Neuronal stem cell (in vitro differentiated cells): ENCODE data around the gene ZNF728.
"Not testable (repeated sequence)": the region's sequence is repeated elsewhere in the genome, so short reads cannot be mapped to it uniquely, and the experiment has no call there.

Experiments
- DNase-seq: peaks from one replicate; pipeline ENCODE4 v3.0.0-alpha.2; 2013; ENCODE audit warnings: low spot score
- H2AFZ ChIP-seq: one replicate; pipeline ENCODE4 v1.6.1; 2013; ENCODE audit warnings: mild to moderate bottlenecking, low read length, inconsistent platforms
- H2AK5ac ChIP-seq: 2 replicates; pipeline ENCODE4 v1.6.1; 2013; ENCODE audit warnings: low read depth, mild to moderate bottlenecking, inconsistent platforms, low read length, moderate library complexity, mixed read lengths
- H2BK120ac ChIP-seq: 2 replicates; pipeline ENCODE4 v1.6.1; 2013; ENCODE audit warnings: low read depth, mild to moderate bottlenecking, inconsistent platforms, low read length, moderate library complexity, mixed read lengths
- H2BK12ac ChIP-seq: one replicate; pipeline ENCODE4 v1.6.1; 2013; ENCODE audit warnings: low read length, inconsistent platforms
- H2BK15ac ChIP-seq: 2 replicates; pipeline ENCODE4 v1.6.1; 2013; ENCODE audit warnings: mild to moderate bottlenecking, low read length, inconsistent platforms, mixed read lengths
- H2BK5ac ChIP-seq: one replicate; pipeline ENCODE4 v1.6.1; 2013; ENCODE audit warnings: inconsistent platforms, mild to moderate bottlenecking, low read length, moderate library complexity
- H3K14ac ChIP-seq: one replicate; pipeline ENCODE4 v1.6.1; 2013; ENCODE audit warnings: low read length, inconsistent platforms
- H3K18ac ChIP-seq: 2 replicates; pipeline ENCODE4 v1.6.1; 2013; ENCODE audit warnings: low read length, inconsistent platforms
- H3K23ac ChIP-seq: 2 replicates; pipeline ENCODE4 v1.6.1; 2013; ENCODE audit warnings: low read depth, mild to moderate bottlenecking, mixed read lengths, low read length, inconsistent platforms; ENCODE audit not compliant: poor library complexity
- H3K27ac ChIP-seq: replicated peaks from 3 replicates; pipeline ENCODE4 v1.5.1; 2013; ENCODE audit warnings: low read length, inconsistent platforms
- H3K27me3 ChIP-seq, 3 experiments: 2 replicates each; pipeline ENCODE4 v1.6.1; 2013; ENCODE audit warnings: low read length in 3 of 3, mild to moderate bottlenecking in 2 of 3, inconsistent platforms in 1 of 3, low read depth in 1 of 3, mixed read lengths in 1 of 3, moderate library complexity in 1 of 3; ENCODE audit not compliant: control insufficient read depth in 3 of 3, insufficient read depth in 3 of 3
- H3K36me3 ChIP-seq, 2 donors: replicated peaks in 1 of 2; 2 replicates each; pipeline ENCODE4 v1.6.1; 2013; ENCODE audit warnings: low read length in 2 of 2; ENCODE audit not compliant: control insufficient read depth in 2 of 2, insufficient read depth in 2 of 2
- H3K4ac ChIP-seq: 2 replicates; pipeline ENCODE4 v1.6.1; 2013; ENCODE audit warnings: inconsistent platforms, mild to moderate bottlenecking, low read length, moderate library complexity
- H3K4me1 ChIP-seq, 2 donors: 1 replicate in 1 of 2; 2 replicates in 1 of 2; pipeline ENCODE4 v1.6.1; 2013; ENCODE audit warnings: low read length in 2 of 2, low read depth in 1 of 2; ENCODE audit not compliant: control insufficient read depth in 2 of 2, insufficient read depth in 1 of 2
- H3K4me2 ChIP-seq: one replicate; pipeline ENCODE4 v1.6.1; 2013; ENCODE audit warnings: mild to moderate bottlenecking, low read length, inconsistent platforms; ENCODE audit not compliant: insufficient read depth, poor library complexity, severe bottlenecking
- H3K4me3 ChIP-seq, 2 donors: 2 replicates each; pipeline ENCODE4 v1.5.1; 2013; ENCODE audit warnings: low read length in 2 of 2, mild to moderate bottlenecking in 2 of 2, inconsistent platforms in 1 of 2, moderate library complexity in 1 of 2
- H3K79me1 ChIP-seq: one replicate; pipeline ENCODE4 v1.6.1; 2013; ENCODE audit warnings: low read depth, mild to moderate bottlenecking, inconsistent platforms, low read length, moderate library complexity
- H3K9ac ChIP-seq: one replicate; pipeline ENCODE4 v1.6.1; 2013; ENCODE audit warnings: mild to moderate bottlenecking, low read depth, low read length, inconsistent platforms; ENCODE audit not compliant: poor library complexity
- H3K9me3 ChIP-seq, 2 donors: replicated peaks in 1 of 2; 2 replicates each; pipeline versions ENCODE3 to v1.6.1; 2013; ENCODE audit warnings: low read length in 2 of 2, mild to moderate bottlenecking in 2 of 2, inconsistent platforms in 1 of 2, low read depth in 1 of 2, mixed read lengths in 1 of 2, moderate library complexity in 1 of 2; ENCODE audit not compliant: control insufficient read depth in 2 of 2, insufficient read depth in 1 of 2
- H4K8ac ChIP-seq: one replicate; pipeline ENCODE4 v1.6.1; 2013; ENCODE audit warnings: low read depth, mild to moderate bottlenecking, inconsistent platforms, low read length, moderate library complexity
- H4K91ac ChIP-seq: one replicate; pipeline ENCODE4 v1.6.1; 2013; ENCODE audit warnings: low read length, low read depth, mild to moderate bottlenecking, inconsistent platforms; ENCODE audit not compliant: poor library complexity
- WGBS, 2 donors: extraction: QIAGEN DNeasy Blood & Tissue Kit; methylation state at CpG; one replicate each; pipeline ENCODE4 v1.1.7; 2013; ENCODE audit warnings: missing lambda C conversion rate in 2 of 2, mixed read lengths in 1 of 2; ENCODE audit not compliant: insufficient read length in 2 of 2, insufficient replicate concordance in 1 of 2; ENCODE audit errors: extremely low coverage in 2 of 2; 5-methylcytosine and 5-hydroxymethylcytosine counted together

Gene ZNF728

DNA sequence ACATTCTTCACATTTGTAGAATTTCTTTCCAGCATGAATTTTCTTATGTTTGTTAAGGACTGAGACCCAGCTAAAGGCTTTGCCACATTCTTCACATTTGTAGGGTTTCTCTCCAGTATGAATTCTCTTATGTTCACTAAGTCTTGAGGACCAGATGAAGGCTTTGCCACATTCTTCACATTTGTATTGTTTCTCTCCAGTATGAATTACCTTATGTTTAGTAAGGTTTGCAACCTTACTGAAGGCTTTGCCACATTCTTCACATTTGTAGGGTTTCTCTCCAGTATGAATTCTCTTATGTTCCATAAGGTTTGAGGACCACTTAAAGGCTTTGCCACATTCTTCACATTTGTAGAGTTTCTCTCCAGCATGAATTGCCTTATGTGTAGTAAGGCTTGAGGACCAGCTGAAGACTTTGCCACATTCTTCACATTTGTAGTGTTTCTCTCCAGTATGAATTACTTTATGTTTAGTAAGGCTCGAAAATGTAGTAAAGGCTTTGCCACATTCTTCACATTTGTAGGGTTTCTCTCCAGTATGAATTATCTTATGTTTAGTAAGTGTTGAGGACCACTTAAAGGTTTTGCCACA, 27.3 kb downstream of the ZNF728 start:
- H2BK5ac ChIP-seq, DNase-seq, H4K91ac ChIP-seq, H3K23ac ChIP-seq, H3K4me2 ChIP-seq, H4K8ac ChIP-seq, H3K79me1 ChIP-seq, H2BK120ac ChIP-seq, H3K18ac ChIP-seq, H2BK12ac ChIP-seq, H2AFZ ChIP-seq, H3K4ac ChIP-seq, H2BK15ac ChIP-seq, H3K27ac ChIP-seq, H3K4me3 ChIP-seq, H3K14ac ChIP-seq, H3K36me3 ChIP-seq, H3K27me3 ChIP-seq, H3K9ac ChIP-seq, H2AK5ac ChIP-seq, H3K4me1 ChIP-seq: not testable (repeated sequence)
- no CpG with 5 or more reads among the region's 1 CpG for WGBS, 2 donors
- peaks cover 2 to 22% of the 10 kb centered on the region in 2 donors for H3K9me3 ChIP-seq

- H2BK5ac ChIP-seq, result no peak overlapping the region
- no peak overlapping the region for H2AFZ ChIP-seq
- H3K9ac ChIP-seq, result no peak overlapping the region
- H3K18ac ChIP-seq, result no peak overlapping the region
- no peak overlapping the region for H2AK5ac ChIP-seq
- no peak overlapping the region for H2BK15ac ChIP-seq
- no peak overlapping the region for H3K14ac ChIP-seq
- H4K91ac ChIP-seq, result no peak overlapping the region
- no peak overlapping the region for H3K4me3 ChIP-seq
- no peaks in the 10 kb centered on the region for H3K79me1 ChIP-seq
- no peak overlapping the region for H3K23ac ChIP-seq
- no peak overlapping the region for H3K4ac ChIP-seq
- no peak overlapping the region for H4K8ac ChIP-seq
- H3K27ac ChIP-seq, result no peak overlapping the region
- no peaks in the 10 kb centered on the region for H3K4me1 ChIP-seq
- H2BK12ac ChIP-seq, result no peak overlapping the region
- no peaks in the 10 kb centered on the region for H3K27me3 ChIP-seq
- no peak overlapping the region for H2BK120ac ChIP-seq
- no peaks in the 10 kb centered on the region for H3K36me3 ChIP-seq
- no CpG with 5 or more reads among the region's 5 CpGs for WGBS, 2 donors
- peaks cover 9 to 15% of the 10 kb centered on the region in 2 donors for H3K9me3 ChIP-seq
- DNase-seq, result peak; percentile 5
- H3K4me2 ChIP-seq, result no peak overlapping the region
Observed at GRCh38 chr19:22945560-22945959, 57.4 kb downstream of the ZNF728 start.

- Histone ChIP-seq H3K9me3 (peaks cover 0 to 20% of the 10 kb centered on the region in 2 donors), H2BK15ac (no peak overlapping the region)
- WGBS, 2 donors, result no CpG with 5 or more reads among the region's 2 CpGs
Observed at GRCh38 chr19:22935151-22935550, 67.8 kb downstream of the ZNF728 start.

GRCh38 chr19:22927576-22927975, 75.4 kb downstream of the ZNF728 start:
- not testable (repeated sequence) for H2BK12ac ChIP-seq, H2AFZ ChIP-seq, H3K27ac ChIP-seq, H2BK5ac ChIP-seq, H3K4ac ChIP-seq, H3K4me1 ChIP-seq, H2AK5ac ChIP-seq, DNase-seq, H3K4me3 ChIP-seq, H4K91ac ChIP-seq, H2BK15ac ChIP-seq, H3K9ac ChIP-seq, H3K36me3 ChIP-seq, H4K8ac ChIP-seq, H3K79me1 ChIP-seq, H3K14ac ChIP-seq, H3K4me2 ChIP-seq, H3K27me3 ChIP-seq, H3K18ac ChIP-seq, H2BK120ac ChIP-seq, H3K23ac ChIP-seq
- WGBS, 2 donors, result no CpG with 5 or more reads among the region's 34 CpGs
- H3K9me3 ChIP-seq, result peaks cover 0 to 18% of the 10 kb centered on the region in 2 donors

More at GRCh38 chr19:22935151-22935550, 67.8 kb downstream of the ZNF728 start:
- Histone ChIP-seq H3K27ac (no peak overlapping the region), H3K36me3 (no peaks in the 10 kb centered on the region), H3K18ac (no peak overlapping the region), H2BK120ac (no peak overlapping the region), H2BK12ac (no peak overlapping the region), H3K14ac (no peak overlapping the region), H4K91ac (no peak overlapping the region), H3K79me1 (no peaks in the 10 kb centered on the region), H3K27me3 (no peaks in the 10 kb centered on the region), H3K4me3 (no peak overlapping the region), H2AFZ (no peak overlapping the region), H3K9ac (no peak overlapping the region), H3K4me1 (no peaks in the 10 kb centered on the region), H2AK5ac (no peak overlapping the region), H3K4ac (no peak overlapping the region), H3K4me2 (no peak overlapping the region), H2BK5ac (no peak overlapping the region), H4K8ac (no peak overlapping the region), H3K23ac (no peak overlapping the region)
- no peak for DNase-seq
